ENCODE results near the gene ATOH1.

Gene ATOH1

DNA sequence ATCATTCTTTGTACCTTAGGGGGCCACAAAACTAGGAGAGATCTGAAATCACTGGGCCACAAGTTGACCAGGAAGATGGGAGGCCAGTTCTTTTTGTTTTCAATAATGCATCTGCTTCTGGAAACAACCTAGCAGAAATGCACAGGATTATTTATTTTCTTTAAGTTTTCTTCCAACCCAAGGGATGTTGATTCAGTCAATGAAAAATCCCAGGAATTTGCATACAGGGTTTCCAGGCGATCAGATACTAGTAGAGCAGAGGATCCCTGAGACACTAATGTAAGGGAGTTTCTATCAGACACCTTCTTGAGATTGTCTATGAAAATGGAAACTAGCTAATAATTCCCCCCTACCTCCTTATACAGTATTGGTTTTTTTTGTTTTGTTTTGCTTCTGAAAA is 7.4 kb downstream of the ATOH1 start:
- DNase-seq, result peak; percentile 2

DNA sequence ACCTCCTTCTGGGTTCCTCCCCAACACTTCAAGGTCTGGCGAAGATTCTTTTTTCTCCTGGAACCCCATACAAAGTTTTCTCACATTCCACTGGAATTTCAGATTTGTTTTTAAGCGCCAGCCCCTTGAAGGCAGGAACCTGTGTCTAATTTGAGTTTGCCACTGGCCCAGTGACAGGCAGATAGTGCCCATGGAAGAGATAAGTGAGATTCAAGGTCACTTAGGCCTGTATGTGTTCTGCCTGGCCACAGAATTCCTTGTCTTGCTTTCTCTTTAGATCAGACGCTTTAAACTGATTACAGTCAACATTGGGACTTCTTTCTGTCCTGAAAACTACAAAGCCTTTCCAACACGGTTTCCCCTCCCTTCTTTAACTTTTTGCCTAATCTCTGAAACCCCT is 11.2 kb downstream of the ATOH1 start:
- no peak for DNase-seq

DNA sequence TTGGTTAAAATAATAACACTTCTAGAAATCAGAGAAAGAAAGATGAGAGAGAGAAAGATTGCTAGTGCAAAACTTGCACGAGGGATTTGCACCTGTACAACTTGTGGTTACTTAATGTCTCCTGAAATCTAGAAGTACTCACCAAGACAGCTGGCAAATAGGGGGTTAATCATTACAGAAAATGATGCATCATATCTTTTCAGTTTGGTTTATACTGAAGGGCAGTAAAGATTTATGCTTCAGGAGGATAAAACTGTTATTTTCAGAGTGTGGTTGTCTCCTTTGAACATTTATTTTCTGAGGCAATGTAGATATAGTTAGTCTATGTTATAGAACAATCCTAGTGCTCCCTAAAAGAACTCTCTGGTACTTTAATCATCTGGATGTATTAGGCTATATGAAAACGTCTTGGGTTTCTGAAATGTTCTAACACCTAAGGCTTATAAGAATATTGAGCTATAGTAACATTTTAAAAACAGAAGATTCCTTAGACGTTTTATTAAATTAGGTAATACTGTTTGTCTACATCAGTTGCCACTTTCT is 13.3 kb downstream of the ATOH1 start:
- no peak for DNase-seq

DNA sequence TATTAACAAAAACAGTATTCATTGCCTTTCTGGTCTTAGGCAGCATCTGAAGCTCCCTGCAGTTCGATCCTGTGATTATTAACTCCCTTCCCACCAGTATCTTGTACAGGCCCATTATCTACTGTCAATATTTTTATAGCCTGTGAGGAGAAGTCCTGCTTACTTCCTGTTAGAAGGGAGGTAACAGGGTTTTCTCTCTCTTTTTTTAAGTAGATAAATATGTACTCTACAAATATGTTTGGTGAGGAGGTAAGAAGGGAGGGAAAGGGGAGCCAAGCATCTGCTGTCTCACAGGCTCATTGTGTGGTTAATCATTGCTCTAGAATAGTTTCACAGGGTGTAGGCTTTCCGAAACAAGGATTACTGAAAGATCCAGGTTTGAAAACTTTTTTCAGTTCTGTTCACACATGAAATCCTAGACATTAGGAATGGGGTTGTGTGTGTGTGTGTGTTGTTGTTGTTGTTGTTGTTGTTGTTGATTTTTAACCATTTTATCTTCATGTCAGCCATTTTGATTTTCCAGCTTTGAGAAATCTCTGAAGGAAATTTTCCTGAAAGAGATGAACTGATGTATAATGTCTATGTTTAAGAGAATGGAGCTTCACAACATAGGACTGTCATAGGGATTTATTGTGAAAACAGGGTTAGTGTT is 14.2 kb downstream of the ATOH1 start:
- no peak for DNase-seq

DNA sequence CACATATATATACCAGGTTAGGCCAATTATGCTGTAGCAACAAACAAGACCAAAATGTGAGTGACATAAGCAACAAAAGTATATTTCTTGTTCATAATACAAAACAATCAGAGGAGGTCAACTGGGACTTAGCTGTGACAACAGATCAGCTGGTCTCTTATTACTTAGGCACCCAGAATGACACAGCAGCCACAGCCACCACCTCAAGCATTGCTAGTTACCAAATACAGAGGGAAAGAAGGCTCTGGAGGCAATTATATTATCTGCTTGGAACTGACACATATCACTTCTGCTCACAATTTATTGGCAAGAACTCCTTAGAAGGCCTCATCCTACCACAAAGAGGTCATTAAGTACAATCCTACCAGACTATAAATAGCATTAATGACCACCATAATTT is 15.2 kb downstream of the ATOH1 start:
- no peak for DNase-seq

DNA sequence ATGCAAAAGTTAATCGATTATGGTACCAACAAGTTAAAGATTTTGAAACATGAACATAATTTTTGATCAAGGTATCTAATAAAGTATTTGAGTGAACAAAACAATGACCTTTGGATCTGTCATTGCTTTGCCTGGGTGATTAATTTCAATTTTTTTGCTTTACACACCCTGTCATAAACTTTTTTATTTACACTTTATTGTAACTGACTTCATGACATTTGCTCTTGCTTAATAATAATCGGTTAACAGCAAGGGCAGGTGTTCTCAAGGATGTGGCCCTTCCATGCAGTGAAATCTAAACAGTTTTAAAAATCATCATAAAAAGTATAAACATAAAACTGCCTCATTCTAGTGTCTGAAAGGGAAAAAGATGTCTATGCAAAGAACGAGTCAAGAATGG is 24.1 kb downstream of the ATOH1 start:
- DNase-seq, result no peak

DNA sequence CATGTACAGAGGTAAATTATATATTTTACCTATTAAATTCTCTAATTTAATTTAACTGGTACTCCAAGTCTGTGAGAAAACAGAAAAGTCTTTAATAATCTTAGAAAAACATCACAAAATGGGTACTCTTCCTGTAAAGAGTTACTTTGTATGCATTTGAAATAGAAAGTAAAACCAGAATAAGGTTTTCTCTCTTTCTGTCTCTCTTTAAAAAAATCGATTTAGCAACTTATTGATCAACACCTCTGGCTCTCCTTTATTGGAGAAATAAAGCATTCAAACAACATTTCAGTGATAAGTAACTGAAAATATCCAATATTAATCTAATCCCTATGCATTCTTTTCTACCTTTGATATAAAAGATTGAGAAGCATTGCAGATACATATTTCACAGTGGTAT is 27.4 kb downstream of the ATOH1 start:
- DNase-seq, result no peak

DNA sequence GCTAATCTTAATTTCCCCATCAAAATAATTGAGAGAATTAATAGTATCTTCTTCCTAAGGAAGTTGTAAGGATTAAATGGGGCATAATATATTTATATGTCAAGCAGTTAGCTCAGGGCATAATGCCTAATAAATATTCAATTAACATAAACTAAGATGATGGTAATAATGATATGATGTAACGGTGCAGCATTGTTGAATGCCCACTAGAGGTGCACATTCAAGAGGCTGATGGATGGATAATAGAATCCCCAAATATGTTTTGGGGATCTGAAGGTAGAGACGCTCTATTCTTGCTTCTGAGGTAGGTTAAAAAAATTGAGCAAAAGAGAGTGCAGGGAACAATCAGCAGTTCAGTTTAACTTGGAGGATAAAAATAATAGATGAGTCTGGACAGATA is 37.1 kb downstream of the ATOH1 start:
- DNase-seq, result no peak

DNA sequence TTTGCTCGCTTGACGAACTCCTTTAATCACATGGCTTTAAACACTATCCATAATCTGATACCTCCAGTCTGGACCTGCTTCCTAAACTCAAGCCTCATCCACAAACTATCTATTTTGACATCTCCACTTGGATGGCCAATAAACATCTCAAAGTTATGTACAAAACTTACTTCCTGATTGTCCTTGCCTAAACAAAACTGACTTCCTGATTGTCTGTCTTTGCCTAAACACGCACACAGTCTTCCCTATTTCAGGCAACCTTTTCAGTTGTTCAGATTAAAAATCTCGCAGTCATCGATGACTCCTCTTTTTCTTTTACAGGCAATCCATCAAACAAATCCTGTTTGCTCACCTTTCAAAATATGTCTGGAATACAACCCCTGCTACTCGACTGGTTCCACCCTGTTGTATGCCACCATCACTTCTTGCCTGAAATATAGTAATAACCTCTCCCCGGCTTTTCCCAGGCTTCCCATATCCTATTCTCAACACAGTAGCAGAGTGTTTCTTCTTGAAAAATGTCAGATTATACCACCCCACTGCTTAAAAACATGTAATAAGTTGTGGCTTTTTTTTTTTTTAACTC is 39.0 kb downstream of the ATOH1 start:
- no peak for DNase-seq

DNA sequence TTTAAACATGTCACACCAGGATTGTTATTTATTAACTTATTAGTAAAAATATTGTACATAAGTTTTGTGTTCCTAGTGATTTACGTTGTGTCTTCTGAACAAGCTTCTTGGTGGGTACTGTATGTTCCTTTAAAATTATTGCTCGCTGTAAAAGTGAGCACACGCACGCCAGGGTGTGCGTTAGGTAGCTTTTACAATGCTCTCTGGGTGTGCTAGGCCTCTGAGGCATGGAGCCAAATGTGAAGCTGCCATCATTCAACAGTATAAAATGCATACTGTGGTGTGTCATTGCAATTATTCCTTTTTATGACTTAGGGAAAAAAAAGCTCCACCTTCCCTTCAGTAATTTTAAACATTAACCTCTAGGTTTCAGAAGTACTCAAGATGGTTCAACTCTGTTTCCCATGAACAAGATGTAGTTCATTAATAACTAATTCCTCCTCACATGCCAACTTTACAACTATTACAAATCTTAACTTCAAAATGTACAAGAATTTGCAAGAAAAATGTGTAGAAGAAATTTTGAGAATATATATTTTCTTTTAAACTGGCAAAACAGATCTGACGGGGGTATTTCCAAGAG is 42.4 kb downstream of the ATOH1 start:
- no peak for DNase-seq

DNA sequence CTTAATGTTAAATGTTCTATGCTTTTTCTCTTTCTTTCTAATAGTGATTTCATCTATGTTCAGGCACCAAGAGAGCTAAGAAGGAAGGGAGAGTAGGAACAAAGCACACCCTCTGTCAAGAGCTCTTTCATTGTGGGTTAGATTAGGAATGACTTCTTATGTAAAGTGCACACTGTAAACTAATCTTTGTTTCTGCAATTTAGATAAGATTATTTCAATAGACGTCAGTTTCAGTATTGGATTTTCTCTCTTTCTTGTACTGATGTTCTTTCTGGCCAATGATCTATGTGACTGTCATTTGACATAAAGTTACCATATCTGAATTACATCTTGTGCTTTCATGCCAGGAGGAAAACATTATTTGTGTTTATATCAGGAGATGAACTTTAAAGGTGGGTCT is 48.2 kb downstream of the ATOH1 start:
- no peak for DNase-seq

DNA sequence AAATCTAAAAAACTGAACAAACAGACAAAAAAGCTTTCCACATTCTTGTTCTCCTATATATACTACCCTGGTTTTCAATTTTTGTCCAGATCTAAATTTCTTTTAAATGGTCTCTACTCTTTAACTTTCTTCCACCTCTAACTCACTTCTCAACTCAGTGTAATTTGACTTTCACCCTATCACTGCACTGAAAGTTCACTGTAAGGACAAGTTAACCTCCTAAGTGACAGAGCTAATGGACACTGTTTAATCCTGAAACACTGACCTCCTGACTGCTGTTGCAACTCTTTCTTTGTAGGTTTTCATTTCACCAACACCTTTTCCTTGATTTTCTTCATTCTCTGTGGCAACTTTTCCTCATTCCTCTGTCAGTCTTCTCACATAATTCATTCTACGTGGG is 50.0 kb downstream of the ATOH1 start:
- no peak for DNase-seq

DNA sequence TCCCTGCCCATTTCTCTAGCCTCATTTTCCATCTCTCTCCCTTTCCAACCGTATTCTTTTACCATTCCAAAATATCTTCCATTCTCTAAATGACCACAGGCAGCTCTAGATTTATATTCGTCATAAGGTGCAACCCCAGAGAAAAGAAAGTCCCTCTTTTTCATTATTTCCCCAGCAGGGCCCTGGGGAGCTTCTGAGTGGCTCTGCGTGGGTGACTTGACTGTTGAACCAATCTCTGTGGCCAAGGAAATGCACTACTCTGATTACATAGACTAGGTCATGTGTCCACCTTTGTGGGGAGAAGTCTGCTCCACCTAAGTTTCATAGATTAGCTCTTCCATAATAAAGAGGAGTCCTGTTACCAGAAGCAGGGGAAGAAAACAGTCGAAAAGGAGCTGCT is 51.4 kb downstream of the ATOH1 start:
- DNase-seq, result no peak
